ENCODE results near the gene EBF4.

- peak; percentile 69 for TF ChIP-seq POLR2A (IDR thresholded peaks at IDR 0.05; ENCODE audit: low read length)
- TF ChIP-seq GATA1 (IDR thresholded peaks at IDR 0.05; ENCODE audit: low read depth, low read length): no peak
Observed at GRCh38 chr20:2652724-2653555, 39.6 kb upstream of the EBF4 start.
